HepG2 (cell line): ENCODE results near the gene PCP4L1. TPM values are rescaled to one million over a fixed set of nuclear protein-coding genes. Genes with fewer than 3 reads are reported as not detected.

Source experiments
- ATF7-NPFF ChIP-seq: sonication (generic); formaldehyde crosslinking; IDR thresholded peaks from 2 replicates; pipeline ENCODE4 v1.8.1; 2023; ENCODE audit warnings: mild to moderate bottlenecking, low read depth, missing genetic modification reagents, moderate library complexity
- ELF3 ChIP-seq: IDR thresholded peaks from 2 replicates; pipeline ENCODE4 v1.6.1; 2016; ENCODE audit warnings: missing genetic modification reagents, missing compliant biosample characterization
- FOXK1 ChIP-seq: sonication (generic); formaldehyde crosslinking; IDR thresholded peaks from 2 replicates; pipeline ENCODE4 v1.4.0; 2020; ENCODE audit warnings: low read depth, missing genetic modification reagents, borderline replicate concordance
- FOXO1 ChIP-seq: sonication (generic); formaldehyde crosslinking; IDR thresholded peaks from 2 replicates; pipeline ENCODE4 v1.4.0; 2020; ENCODE audit warnings: missing genetic modification reagents
- HMGXB3 ChIP-seq: sonication (generic); formaldehyde crosslinking; IDR thresholded peaks from 2 replicates; pipeline ENCODE4 v1.4.0; 2020; ENCODE audit warnings: missing genetic modification reagents, borderline replicate concordance
- KAT8 ChIP-seq: IDR thresholded peaks from 2 replicates; pipeline ENCODE4 v1.6.1; 2016; ENCODE audit warnings: missing genetic modification reagents, missing compliant biosample characterization
- LCORL ChIP-seq, 2 experiments: fragments of 450-650 bp in 1 of 2; sonication (generic) in 1 of 2; formaldehyde crosslinking in 1 of 2; IDR thresholded peaks; 2 replicates each; pipeline versions ENCODE4 v1.5.0 to v1.6.1; 2017 to 2020; ENCODE audit warnings: antibody characterized with exemption in 1 of 2, missing genetic modification reagents in 1 of 2
- MIER3 ChIP-seq: IDR thresholded peaks from 2 replicates; pipeline ENCODE4 v1.6.1; 2016; ENCODE audit warnings: missing compliant biosample characterization, borderline replicate concordance
- MTF2 ChIP-seq: sonication (generic); formaldehyde crosslinking; IDR thresholded peaks from 2 replicates; pipeline ENCODE4 v1.5.0; 2020; ENCODE audit warnings: missing genetic modification reagents, borderline replicate concordance
- NONO ChIP-seq, 2 experiments: fragments of 450-650 bp in 1 of 2; sonication (generic) in 1 of 2; formaldehyde crosslinking in 1 of 2; IDR thresholded peaks in 1 of 2; conservative IDR thresholded peaks in 1 of 2; 2 replicates each; pipeline versions ENCODE4 v1.6.1 to v1.8.0; 2017 to 2022; ENCODE audit warnings: mild to moderate bottlenecking in 1 of 2, missing genetic modification reagents in 1 of 2, moderate library complexity in 1 of 2
- SPEN ChIP-seq: sonication (generic); formaldehyde crosslinking; IDR thresholded peaks from 2 replicates; pipeline ENCODE4 v1.5.1; 2020; ENCODE audit warnings: low read depth, mild to moderate bottlenecking, missing genetic modification reagents
- SUZ12 ChIP-seq: fragments of 150-350 bp; IDR thresholded peaks from 2 replicates; pipeline ENCODE4 v1.6.1; 2014; ENCODE audit warnings: low read depth, low read length
- TCF12 ChIP-seq, 2 experiments: fragments of 450-650 bp in 1 of 2; sonication (generic) in 1 of 2; formaldehyde crosslinking in 1 of 2; IDR thresholded peaks; 2 replicates each; pipeline versions ENCODE4 v1.6.1 to v1.8.0; 2017 to 2022; ENCODE audit warnings: antibody characterized with exemption in 1 of 2, mild to moderate bottlenecking in 1 of 2, missing genetic modification reagents in 1 of 2, moderate library complexity in 1 of 2
- ZNF224 ChIP-seq: sonication (generic); formaldehyde crosslinking; IDR thresholded peaks from 2 replicates; pipeline ENCODE4 v1.5.0; 2020; ENCODE audit warnings: mild to moderate bottlenecking, missing genetic modification reagents
- ZNF282 ChIP-seq: fragments of 450-650 bp; IDR thresholded peaks from 2 replicates; pipeline ENCODE4 v1.6.1; 2018; ENCODE audit not compliant: partially characterized antibody
- ZNF343 ChIP-seq: sonication (generic); formaldehyde crosslinking; IDR thresholded peaks from 2 replicates; pipeline ENCODE4 v1.4.0; 2020; ENCODE audit warnings: mild to moderate bottlenecking, missing genetic modification reagents
- ZNF382 ChIP-seq: sonication (generic); formaldehyde crosslinking; IDR thresholded peaks from 2 replicates; pipeline ENCODE4 v1.5.0; 2020; ENCODE audit warnings: missing genetic modification reagents, mild to moderate bottlenecking, borderline replicate concordance
- ZNF432 ChIP-seq: sonication (generic); formaldehyde crosslinking; IDR thresholded peaks from 2 replicates; pipeline ENCODE4 v1.5.0; 2020; ENCODE audit warnings: missing genetic modification reagents, mild to moderate bottlenecking, borderline replicate concordance
- ZNF598 ChIP-seq: sonication (generic); formaldehyde crosslinking; IDR thresholded peaks from 2 replicates; pipeline ENCODE4 v1.5.1; 2020; ENCODE audit warnings: mild to moderate bottlenecking, missing genetic modification reagents, borderline replicate concordance
- ZNF75D ChIP-seq: sonication (generic); formaldehyde crosslinking; IDR thresholded peaks from 2 replicates; pipeline ENCODE4 v1.8.1; 2023; ENCODE audit warnings: missing genetic modification reagents, mild to moderate bottlenecking, borderline replicate concordance
- ZNF790 ChIP-seq: sonication (generic); formaldehyde crosslinking; IDR thresholded peaks from 2 replicates; pipeline ENCODE4 v1.8.0; 2022; ENCODE audit warnings: missing genetic modification reagents, mild to moderate bottlenecking, borderline replicate concordance
- polyA plus RNA-seq, 8 experiments: library from polyadenylated mRNA; depleted of rRNA in 3 of 8; stranded (reverse) in 7 of 8; unstranded in 1 of 8; fragments of >200 nt; fragmentation: Illumina TruSeq in 4 of 8; extraction: Trizol in 4 of 8; gene quantifications; 2 replicates each; pipeline versions ENCODE4 v1.2.1 to v1.2.3, GENCODE V29; 2011 to 2016; ENCODE audit warnings: low read depth in 4 of 8, missing spikeins in 1 of 8, mixed read lengths in 1 of 8; ENCODE audit not compliant: insufficient read depth in 1 of 8
- total RNA-seq, 5 experiments: library from RNA; depleted of rRNA; stranded (reverse); fragments of >200 nt; fragmentation: Illumina TruSeq; extraction: Trizol; gene quantifications; 2 replicates each; pipeline ENCODE4 v1.2.3, GENCODE V29; 2016; ENCODE audit warnings: low read depth in 1 of 5
- TF ChIP-seq, protein P1 (sequence below): IDR thresholded peaks from 2 replicates; pipeline ENCODE4 v1.6.1; 2016

Gene PCP4L1
- total and polyA plus RNA-seq, 2 of the 13 experiments (the other 11 are each of a cell fraction or from before 2014, with no cell fraction given): 0.28 TPM; not detected in 1

GRCh38 chr1:161223805-161224694 lies 34.5 kb upstream of the PCP4L1 start (continued):
- TF ChIP-seq FOXK1 (CRISPR knock-in tag) (peak; percentile 67; the same call in 1 of the 2 replicates), ZNF432 (no peak), SPEN (CRISPR knock-in tag) (peak; percentile 22; the same call in 1 of the 2 replicates), MTF2 (CRISPR knock-in tag) (no peak), ZNF598 (CRISPR knock-in tag) (no peak), ZNF282 (no peak), ZNF382 (CRISPR knock-in tag) (no peak), SUZ12 (no peak), LCORL (IDR thresholded peaks at IDR 0.05) (peak; percentile 60; the same call in 1 of the 2 replicates), LCORL (CRISPR knock-in tag; IDR thresholded peaks at IDR 0.05) (peak; percentile 55; the same call in 1 of the 2 replicates), ATF7-NPFF (CRISPR knock-in tag) (no peak; the same call in 1 of the 2 replicates), ELF3 (CRISPR knock-in tag) (peak; percentile 84), KAT8 (peak; percentile 48), NONO (IDR thresholded peaks at IDR 0.05) (no peak), NONO (CRISPR knock-in tag; conservative IDR thresholded peaks at IDR 0.05) (no peak; the same call in none of the 2 replicates), ZNF75D (no peak), HMGXB3 (no peak; the same call in 1 of the 2 replicates), FOXO1 (CRISPR knock-in tag) (peak; percentile 87), MIER3 (CRISPR knock-in tag) (peak; percentile 88; the same call in 1 of the 2 replicates), ZNF224 (CRISPR knock-in tag) (no peak), ZNF343 (CRISPR knock-in tag) (no peak), TCF12 (IDR thresholded peaks at IDR 0.05) (no peak), TCF12 (CRISPR knock-in tag; IDR thresholded peaks at IDR 0.05) (peak; percentile 93), ZNF790 (no peak)
- TF ChIP-seq, protein P1, sequence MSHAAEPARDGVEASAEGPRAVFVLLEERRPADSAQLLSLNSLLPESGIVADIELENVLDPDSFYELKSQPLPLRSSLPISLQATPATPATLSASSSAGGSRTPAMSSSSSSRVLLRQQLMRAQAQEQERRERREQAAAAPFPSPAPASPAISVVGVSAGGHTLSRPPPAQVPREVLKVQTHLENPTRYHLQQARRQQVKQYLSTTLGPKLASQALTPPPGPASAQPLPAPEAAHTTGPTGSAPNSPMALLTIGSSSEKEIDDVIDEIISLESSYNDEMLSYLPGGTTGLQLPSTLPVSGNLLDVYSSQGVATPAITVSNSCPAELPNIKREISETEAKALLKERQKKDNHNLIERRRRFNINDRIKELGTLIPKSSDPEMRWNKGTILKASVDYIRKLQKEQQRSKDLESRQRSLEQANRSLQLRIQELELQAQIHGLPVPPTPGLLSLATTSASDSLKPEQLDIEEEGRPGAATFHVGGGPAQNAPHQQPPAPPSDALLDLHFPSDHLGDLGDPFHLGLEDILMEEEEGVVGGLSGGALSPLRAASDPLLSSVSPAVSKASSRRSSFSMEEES (CRISPR knock-in tag): peak; percentile 98
